ENCODE results near the gene SMOC1. TPM values are rescaled to one million over a fixed set of nuclear protein-coding genes. Genes with fewer than 3 reads are reported as not detected.

Gene SMOC1
- total and polyA plus RNA-seq, 9 of the 15 experiments (the other 6 are each of a cell fraction or from before 2014, with no cell fraction given), result 0.04 TPM; not detected in 8

GRCh38 chr14:69876848-69877306 lies 2.3 kb upstream of the SMOC1 start (continued):
- TF ChIP-seq ZNF407 (IDR thresholded peaks at IDR 0.05; ENCODE audit: low read depth), result no peak
- TF ChIP-seq, protein P1, sequence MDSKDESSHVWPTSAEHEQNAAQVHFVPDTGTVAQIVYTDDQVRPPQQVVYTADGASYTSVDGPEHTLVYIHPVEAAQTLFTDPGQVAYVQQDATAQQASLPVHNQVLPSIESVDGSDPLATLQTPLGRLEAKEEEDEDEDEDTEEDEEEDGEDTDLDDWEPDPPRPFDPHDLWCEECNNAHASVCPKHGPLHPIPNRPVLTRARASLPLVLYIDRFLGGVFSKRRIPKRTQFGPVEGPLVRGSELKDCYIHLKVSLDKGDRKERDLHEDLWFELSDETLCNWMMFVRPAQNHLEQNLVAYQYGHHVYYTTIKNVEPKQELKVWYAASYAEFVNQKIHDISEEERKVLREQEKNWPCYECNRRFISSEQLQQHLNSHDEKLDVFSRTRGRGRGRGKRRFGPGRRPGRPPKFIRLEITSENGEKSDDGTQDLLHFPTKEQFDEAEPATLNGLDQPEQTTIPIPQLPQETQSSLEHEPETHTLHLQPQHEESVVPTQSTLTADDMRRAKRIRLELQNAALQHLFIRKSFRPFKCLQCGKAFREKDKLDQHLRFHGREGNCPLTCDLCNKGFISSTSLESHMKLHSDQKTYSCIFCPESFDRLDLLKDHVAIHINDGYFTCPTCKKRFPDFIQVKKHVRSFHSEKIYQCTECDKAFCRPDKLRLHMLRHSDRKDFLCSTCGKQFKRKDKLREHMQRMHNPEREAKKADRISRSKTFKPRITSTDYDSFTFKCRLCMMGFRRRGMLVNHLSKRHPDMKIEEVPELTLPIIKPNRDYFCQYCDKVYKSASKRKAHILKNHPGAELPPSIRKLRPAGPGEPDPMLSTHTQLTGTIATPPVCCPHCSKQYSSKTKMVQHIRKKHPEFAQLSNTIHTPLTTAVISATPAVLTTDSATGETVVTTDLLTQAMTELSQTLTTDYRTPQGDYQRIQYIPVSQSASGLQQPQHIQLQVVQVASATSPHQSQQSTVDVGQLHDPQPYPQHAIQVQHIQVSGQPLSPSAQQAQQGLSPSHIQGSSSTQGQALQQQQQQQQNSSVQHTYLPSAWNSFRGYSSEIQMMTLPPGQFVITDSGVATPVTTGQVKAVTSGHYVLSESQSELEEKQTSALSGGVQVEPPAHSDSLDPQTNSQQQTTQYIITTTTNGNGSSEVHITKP (IDR thresholded peaks at IDR 0.05; ENCODE audit: partially characterized antibody), result no peak
- TF ChIP-seq ZNF121 (CRISPR knock-in tag; conservative IDR thresholded peaks at IDR 0.05), result no peak
- TF ChIP-seq, protein P2, sequence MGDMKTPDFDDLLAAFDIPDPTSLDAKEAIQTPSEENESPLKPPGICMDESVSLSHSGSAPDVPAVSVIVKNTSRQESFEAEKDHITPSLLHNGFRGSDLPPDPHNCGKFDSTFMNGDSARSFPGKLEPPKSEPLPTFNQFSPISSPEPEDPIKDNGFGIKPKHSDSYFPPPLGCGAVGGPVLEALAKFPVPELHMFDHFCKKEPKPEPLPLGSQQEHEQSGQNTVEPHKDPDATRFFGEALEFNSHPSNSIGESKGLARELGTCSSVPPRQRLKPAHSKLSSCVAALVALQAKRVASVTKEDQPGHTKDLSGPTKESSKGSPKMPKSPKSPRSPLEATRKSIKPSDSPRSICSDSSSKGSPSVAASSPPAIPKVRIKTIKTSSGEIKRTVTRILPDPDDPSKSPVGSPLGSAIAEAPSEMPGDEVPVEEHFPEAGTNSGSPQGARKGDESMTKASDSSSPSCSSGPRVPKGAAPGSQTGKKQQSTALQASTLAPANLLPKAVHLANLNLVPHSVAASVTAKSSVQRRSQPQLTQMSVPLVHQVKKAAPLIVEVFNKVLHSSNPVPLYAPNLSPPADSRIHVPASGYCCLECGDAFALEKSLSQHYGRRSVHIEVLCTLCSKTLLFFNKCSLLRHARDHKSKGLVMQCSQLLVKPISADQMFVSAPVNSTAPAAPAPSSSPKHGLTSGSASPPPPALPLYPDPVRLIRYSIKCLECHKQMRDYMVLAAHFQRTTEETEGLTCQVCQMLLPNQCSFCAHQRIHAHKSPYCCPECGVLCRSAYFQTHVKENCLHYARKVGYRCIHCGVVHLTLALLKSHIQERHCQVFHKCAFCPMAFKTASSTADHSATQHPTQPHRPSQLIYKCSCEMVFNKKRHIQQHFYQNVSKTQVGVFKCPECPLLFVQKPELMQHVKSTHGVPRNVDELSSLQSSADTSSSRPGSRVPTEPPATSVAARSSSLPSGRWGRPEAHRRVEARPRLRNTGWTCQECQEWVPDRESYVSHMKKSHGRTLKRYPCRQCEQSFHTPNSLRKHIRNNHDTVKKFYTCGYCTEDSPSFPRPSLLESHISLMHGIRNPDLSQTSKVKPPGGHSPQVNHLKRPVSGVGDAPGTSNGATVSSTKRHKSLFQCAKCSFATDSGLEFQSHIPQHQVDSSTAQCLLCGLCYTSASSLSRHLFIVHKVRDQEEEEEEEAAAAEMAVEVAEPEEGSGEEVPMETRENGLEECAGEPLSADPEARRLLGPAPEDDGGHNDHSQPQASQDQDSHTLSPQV (IDR thresholded peaks at IDR 0.05), result no peak
